Lower lobe of right lung (tissue), 2 donors: ENCODE results near the gene THAP4. TPM values are rescaled to one million over a fixed set of nuclear protein-coding genes. Genes with fewer than 3 reads are reported as not detected.

Experiments
- ATAC-seq, 2 donors: fragments of 200-7000 bp; cut with Tn5 transposase; one replicate each; pipeline ENCODE4 v1.9.1; 2020 to 2022; ENCODE audit warnings: mild to moderate bottlenecking in 2 of 2, moderate library complexity in 2 of 2
- DNase-seq: peaks from one replicate; pipeline ENCODE4 v3.0.0-alpha.2; 2020
- H3K27ac ChIP-seq: fragments of 200-600 bp; one replicate; pipeline ENCODE4 v1.8.0; 2022
- H3K27me3 ChIP-seq: fragments of 200-600 bp; one replicate; pipeline ENCODE4 v1.8.0; 2022; ENCODE audit warnings: low read depth
- H3K36me3 ChIP-seq: fragments of 200-600 bp; one replicate; pipeline ENCODE4 v1.8.0; 2022; ENCODE audit warnings: mild to moderate bottlenecking
- H3K4me1 ChIP-seq: fragments of 200-600 bp; one replicate; pipeline ENCODE4 v1.8.0; 2022
- H3K4me3 ChIP-seq: fragments of 200-600 bp; one replicate; pipeline ENCODE4 v1.8.0; 2022; ENCODE audit warnings: mild to moderate bottlenecking
- H3K9me3 ChIP-seq: fragments of 200-600 bp; one replicate; pipeline ENCODE4 v1.8.0; 2022
- CTCF ChIP-seq: fragments of 200-600 bp; IDR thresholded peaks from one replicate; pipeline ENCODE4 v1.8.0; 2022; ENCODE audit warnings: antibody characterized with exemption, mild to moderate bottlenecking
- intact Hi-C: fragments of 100-400 bp; cut with DNase I; formaldehyde crosslinking; loops from one replicate; pipeline ENCODE4 v1.11.0; 2022
- total RNA-seq: library from RNA; stranded (reverse); fragmentation: NEBNext Ultra II Directional; extraction: Animal tissue kit (Norgen Biotek cat#: 25700); gene quantifications from one replicate; pipeline ENCODE4 v1.2.1, GENCODE V29; 2021
- donor health status: DM: no; HTN: yes; CAD: no; lungs with severe emphysema.

THAP4 gene
- total RNA-seq, 1 donor from 2014 or later, result 39.8 TPM

- H3K9me3 ChIP-seq, result no peaks in the 10 kb centered on the region
- ATAC-seq, result no peak
- H3K27me3 ChIP-seq, result peaks cover 4% of the 10 kb centered on the region
- peak; percentile 40 for DNase-seq
- intact Hi-C loops, result no loop called here
- peaks cover 8% of the 10 kb centered on the region for H3K36me3 ChIP-seq
- TF ChIP-seq CTCF, result no peak
- H3K27ac ChIP-seq, result no peak overlapping the region
- H3K4me3 ChIP-seq, result no peak overlapping the region
- peaks cover 35% of the 10 kb centered on the region for H3K4me1 ChIP-seq
Observed at GRCh38 chr2:241563031-241563507, 73.9 kb downstream of the THAP4 start.

- H3K27me3 ChIP-seq, result peaks cover 4% of the 10 kb centered on the region
- DNase-seq (peak; percentile 52), ATAC-seq (no peak)
- intact Hi-C loops, result no loop called here
- H3K4me3 ChIP-seq, result no peak overlapping the region
- H3K4me1 ChIP-seq, result peaks cover 37% of the 10 kb centered on the region
- H3K27ac ChIP-seq, result no peak overlapping the region
- H3K36me3 ChIP-seq, result peaks cover 8% of the 10 kb centered on the region
- TF ChIP-seq CTCF, result no peak
- H3K9me3 ChIP-seq, result no peaks in the 10 kb centered on the region
Observed at GRCh38 chr2:241562269-241562891, 74.6 kb downstream of the THAP4 start.

- TF ChIP-seq CTCF, result no peak
- DNase-seq, result peak; percentile 79
- H3K27me3 ChIP-seq, result peaks cover 4% of the 10 kb centered on the region
- H3K4me3 ChIP-seq, result no peak overlapping the region
- H3K9me3 ChIP-seq, result peaks cover 2% of the 10 kb centered on the region
- intact Hi-C loops, result no loop called here
- H3K4me1 ChIP-seq, result peaks cover 37% of the 10 kb centered on the region
- peak; percentile 66 to 77 for ATAC-seq
- peaks cover 8% of the 10 kb centered on the region for H3K36me3 ChIP-seq
- no peak overlapping the region for H3K27ac ChIP-seq
Observed at GRCh38 chr2:241561832-241562231, 75.1 kb downstream of the THAP4 start.

- H3K27me3 ChIP-seq, result peaks cover 4% of the 10 kb centered on the region
- peaks cover 8% of the 10 kb centered on the region for H3K36me3 ChIP-seq
- no peak overlapping the region for H3K27ac ChIP-seq
- peak overlapping the region; percentile 80 for H3K4me3 ChIP-seq
- intact Hi-C loops, result no loop called here
- H3K4me1 ChIP-seq, result peaks cover 37% of the 10 kb centered on the region
- TF ChIP-seq CTCF, result no peak
- peaks cover 5% of the 10 kb centered on the region for H3K9me3 ChIP-seq
- DNase-seq, result no peak
- ATAC-seq, result no peak
Observed at GRCh38 chr2:241560883-241561474, 76.0 kb downstream of the THAP4 start.

- Histone ChIP-seq H3K9me3 (peaks cover 5% of the 10 kb centered on the region), H3K4me1 (peaks cover 37% of the 10 kb centered on the region), H3K27me3 (peaks cover 4% of the 10 kb centered on the region), H3K36me3 (peaks cover 8% of the 10 kb centered on the region), H3K4me3 (peak overlapping the region; percentile 80), H3K27ac (peak overlapping the region; percentile 3)
- no peak for TF ChIP-seq CTCF
- DNase-seq, result no peak
- intact Hi-C loops, result no loop called here
- no peak for ATAC-seq
Observed at GRCh38 chr2:241560162-241560882, 76.6 kb downstream of the THAP4 start.
